SK-N-SH (cell line): ENCODE measurements around the gene NAA20. TPM values are rescaled to one million over a fixed set of nuclear protein-coding genes. Genes with fewer than 3 reads are reported as not detected.

Experiments used
- CTCF ChIA-PET: fragments of 300-600, 350-600 bp; formaldehyde crosslinking; extraction: SDS; loops from one replicate; lab custom pipeline; 2021; lab: Yijun Ruan, JAX
- POLR2A ChIA-PET: fragments of 350-600 bp; sonication (Branson Sonifier 250); formaldehyde crosslinking; extraction: SDS; loops from one replicate; lab custom pipeline; 2020; ENCODE audit warnings: antibody characterized with exemption, inconsistent platforms; lab: Yijun Ruan, JAX
- DNase-seq: peaks from one replicate; pipeline ENCODE4 v3.0.0; 2012
- H2AFZ ChIP-seq: fragments of 200-600 bp; sonication (generic); 2 replicates; pipeline ENCODE4 v1.8.1; 2016; ENCODE audit warnings: antibody characterized with exemption, mild to moderate bottlenecking, low read depth
- H3F3A ChIP-seq: fragments of 200-600 bp; sonication (generic); replicated peaks from 2 replicates; pipeline ENCODE3; 2016; ENCODE audit warnings: antibody characterized with exemption, mild to moderate bottlenecking; ENCODE audit not compliant: insufficient read depth
- H3K27ac ChIP-seq, 2 experiments: fragments of 200-500 bp in 1 of 2; fragments of 200-600 bp in 1 of 2; sonication (Bioruptor generic) in 1 of 2; sonication (generic), shearing (Covaris generic) in 1 of 2; 2 replicates each; pipeline versions ENCODE4 v1.5.1 to v1.6.1; 2014 to 2016; ENCODE audit warnings: low read depth in 2 of 2, inconsistent platforms in 1 of 2, low read length in 1 of 2, mild to moderate bottlenecking in 1 of 2, mixed read lengths in 1 of 2
- H3K27me3 ChIP-seq: fragments of 200-600 bp; sonication (generic), shearing (Covaris generic); 2 replicates; pipeline ENCODE4 v1.6.1; 2016; ENCODE audit warnings: mixed run types; ENCODE audit not compliant: insufficient read depth
- H3K36me3 ChIP-seq, 2 experiments: fragments of 200-500 bp in 1 of 2; fragments of 200-600 bp in 1 of 2; sonication (Bioruptor generic) in 1 of 2; sonication (generic) in 1 of 2; replicated peaks in 1 of 2; 2 replicates each; pipeline versions ENCODE3 to v1.5.1; 2014 to 2016; ENCODE audit warnings: low read length in 1 of 2, mild to moderate bottlenecking in 1 of 2; ENCODE audit not compliant: insufficient read depth in 2 of 2, control insufficient read depth in 1 of 2
- H3K4me1 ChIP-seq, 2 experiments: fragments of 200-500 bp in 1 of 2; fragments of 200-600 bp in 1 of 2; sonication (Bioruptor generic) in 1 of 2; sonication (generic), shearing (Covaris generic) in 1 of 2; 2 replicates each; pipeline versions ENCODE4 v1.5.1 to v1.6.1; 2014 to 2016; ENCODE audit warnings: low read depth in 1 of 2, low read length in 1 of 2, mixed run types in 1 of 2; ENCODE audit not compliant: insufficient read depth in 2 of 2, control insufficient read depth in 1 of 2
- H3K4me2 ChIP-seq: fragments of 200-600 bp; sonication (generic), shearing (Covaris generic); 2 replicates; pipeline ENCODE4 v1.6.1; 2017; ENCODE audit warnings: mixed run types
- H3K4me3 ChIP-seq, 2 experiments: fragments of 200-500 bp in 1 of 2; fragments of 200-600 bp in 1 of 2; sonication (Bioruptor generic) in 1 of 2; sonication (generic), shearing (Covaris generic) in 1 of 2; 2 replicates each; pipeline versions ENCODE4 v1.5.1 to v1.8.1; 2014 to 2016; ENCODE audit warnings: low read depth in 2 of 2, inconsistent platforms in 1 of 2, low read length in 1 of 2, mild to moderate bottlenecking in 1 of 2, mixed read lengths in 1 of 2, moderate library complexity in 1 of 2
- H3K79me2 ChIP-seq: fragments of 200-600 bp; sonication (generic); 2 replicates; pipeline ENCODE4 v1.8.1; 2017; ENCODE audit warnings: mild to moderate bottlenecking; ENCODE audit not compliant: insufficient read depth
- H3K9ac ChIP-seq: fragments of 200-600 bp; sonication (generic); 2 replicates; pipeline ENCODE4 v1.6.1; 2017; ENCODE audit warnings: mixed run types
- H3K9me2 ChIP-seq: fragments of 200-600 bp; sonication (generic); 2 replicates; pipeline ENCODE4 v1.6.1; 2017; ENCODE audit warnings: mixed run types
- H3K9me3 ChIP-seq: fragments of 200-600 bp; sonication (generic); 2 replicates; pipeline ENCODE4 v1.6.1; 2017; ENCODE audit warnings: mixed run types, mild to moderate bottlenecking, moderate library complexity
- H4K20me1 ChIP-seq: fragments of 200-600 bp; sonication (generic); 2 replicates; pipeline ENCODE4 v1.6.1; 2017; ENCODE audit warnings: mild to moderate bottlenecking, mixed run types; ENCODE audit not compliant: insufficient read depth
- CHD2 ChIP-seq: fragments of 150-350 bp; IDR thresholded peaks from 2 replicates; pipeline ENCODE4 v1.6.1; 2018; ENCODE audit warnings: low read length; ENCODE audit not compliant: partially characterized antibody
- CTCF ChIP-seq: fragments of 200-600 bp; sonication (generic); IDR thresholded peaks from 2 replicates; pipeline ENCODE4 v1.6.1; 2017; ENCODE audit warnings: antibody characterized with exemption, mild to moderate bottlenecking, moderate library complexity
- ELF1 ChIP-seq: IDR thresholded peaks from 2 replicates; pipeline ENCODE4 v1.4.0; 2012
- EP300 ChIP-seq, 2 experiments: IDR thresholded peaks; 2 replicates each; pipeline versions ENCODE4 v1.4.0 to v1.6.1; 2012; ENCODE audit warnings: borderline replicate concordance in 1 of 2, low read depth in 1 of 2, low read length in 1 of 2
- FOSL2 ChIP-seq: IDR thresholded peaks from 2 replicates; pipeline ENCODE4 v1.4.0; 2012; ENCODE audit warnings: low read depth, mild to moderate bottlenecking, moderate library complexity, borderline replicate concordance
- GABPA ChIP-seq: IDR thresholded peaks from 2 replicates; pipeline ENCODE4 v1.4.0; 2012; ENCODE audit warnings: low read depth, mild to moderate bottlenecking
- JUND ChIP-seq: IDR thresholded peaks from 2 replicates; pipeline ENCODE4 v1.4.0; 2012
- PBX3 ChIP-seq: IDR thresholded peaks from 2 replicates; pipeline ENCODE4; 2012
- RAD21 ChIP-seq: IDR thresholded peaks from 2 replicates; pipeline ENCODE4 v1.6.1; 2012; ENCODE audit warnings: mild to moderate bottlenecking, low read length
- RCOR1 ChIP-seq: fragments of 150-350 bp; IDR thresholded peaks from 2 replicates; pipeline ENCODE4 v1.6.1; 2017; ENCODE audit warnings: antibody characterized with exemption, low read length
- SIN3A ChIP-seq: IDR thresholded peaks from 2 replicates; pipeline ENCODE4 v1.6.1; 2012; ENCODE audit warnings: low read depth, mild to moderate bottlenecking, low read length, moderate library complexity, borderline replicate concordance
- SMC3 ChIP-seq: IDR thresholded peaks from 2 replicates; pipeline ENCODE4 v1.6.1; 2012; ENCODE audit warnings: low read depth, low read length, improper control_type of control experiment
- TCF12 ChIP-seq: IDR thresholded peaks from 2 replicates; pipeline ENCODE4 v1.4.0; 2012
- YY1 ChIP-seq: IDR thresholded peaks from 2 replicates; pipeline ENCODE4 v1.4.0; 2012; ENCODE audit warnings: low read depth, mild to moderate bottlenecking
- WGBS: methylation state at CpG from one replicate; pipeline ENCODE4 v1.1.6; 2017; ENCODE audit warnings: low lambda C conversion rate; 5-methylcytosine and 5-hydroxymethylcytosine counted together
- polyA plus RNA-seq, 3 experiments: library from polyadenylated mRNA; depleted of rRNA; stranded (reverse); fragments of >200 nt; gene quantifications; 2 replicates each; pipeline ENCODE4 v1.2.3, GENCODE V29; 2012
- TF ChIP-seq, protein P1 (sequence below): IDR thresholded peaks from 2 replicates; pipeline ENCODE4 v1.4.0; 2012; ENCODE audit warnings: low read depth, borderline replicate concordance
- TF ChIP-seq, protein P2 (sequence below): IDR thresholded peaks from 2 replicates; pipeline ENCODE4 v1.6.1; 2012; ENCODE audit warnings: mild to moderate bottlenecking, low read depth, low read length, moderate library complexity
- TF ChIP-seq, protein P3 (sequence below): IDR thresholded peaks from 2 replicates; pipeline ENCODE4 v1.4.0; 2012; ENCODE audit warnings: low read depth, borderline replicate concordance
- TF ChIP-seq, protein P4 (sequence below): fragments of 150-350 bp; IDR thresholded peaks from 2 replicates; pipeline ENCODE4 v1.6.1; 2017; ENCODE audit warnings: antibody characterized with exemption, low read length, low read depth, borderline replicate concordance

Gene NAA20
- polyA plus RNA-seq, 1 of the 3 experiments (the other 2 are of a cell fraction), result 85.0 TPM

- H3K36me3 ChIP-seq, result no peaks in the 10 kb centered on the region
- no peaks in the 10 kb centered on the region for H3K9me3 ChIP-seq
- no peak overlapping the region for H3K4me2 ChIP-seq
- H3K27me3 ChIP-seq, result no peaks in the 10 kb centered on the region
- H3K9ac ChIP-seq, result no peak overlapping the region
- H3F3A ChIP-seq, result no peaks in the 10 kb centered on the region
- H3K4me1 ChIP-seq, result no peaks in the 10 kb centered on the region; a peak in 1 of 4 replicates
- no peak for TF ChIP-seq CHD2
- no peak for TF ChIP-seq GABPA
- TF ChIP-seq JUND, result no peak
- TF ChIP-seq, protein P1, sequence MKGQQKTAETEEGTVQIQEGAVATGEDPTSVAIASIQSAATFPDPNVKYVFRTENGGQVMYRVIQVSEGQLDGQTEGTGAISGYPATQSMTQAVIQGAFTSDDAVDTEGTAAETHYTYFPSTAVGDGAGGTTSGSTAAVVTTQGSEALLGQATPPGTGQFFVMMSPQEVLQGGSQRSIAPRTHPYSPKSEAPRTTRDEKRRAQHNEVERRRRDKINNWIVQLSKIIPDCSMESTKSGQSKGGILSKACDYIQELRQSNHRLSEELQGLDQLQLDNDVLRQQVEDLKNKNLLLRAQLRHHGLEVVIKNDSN, result no peak
- TF ChIP-seq, protein P2, sequence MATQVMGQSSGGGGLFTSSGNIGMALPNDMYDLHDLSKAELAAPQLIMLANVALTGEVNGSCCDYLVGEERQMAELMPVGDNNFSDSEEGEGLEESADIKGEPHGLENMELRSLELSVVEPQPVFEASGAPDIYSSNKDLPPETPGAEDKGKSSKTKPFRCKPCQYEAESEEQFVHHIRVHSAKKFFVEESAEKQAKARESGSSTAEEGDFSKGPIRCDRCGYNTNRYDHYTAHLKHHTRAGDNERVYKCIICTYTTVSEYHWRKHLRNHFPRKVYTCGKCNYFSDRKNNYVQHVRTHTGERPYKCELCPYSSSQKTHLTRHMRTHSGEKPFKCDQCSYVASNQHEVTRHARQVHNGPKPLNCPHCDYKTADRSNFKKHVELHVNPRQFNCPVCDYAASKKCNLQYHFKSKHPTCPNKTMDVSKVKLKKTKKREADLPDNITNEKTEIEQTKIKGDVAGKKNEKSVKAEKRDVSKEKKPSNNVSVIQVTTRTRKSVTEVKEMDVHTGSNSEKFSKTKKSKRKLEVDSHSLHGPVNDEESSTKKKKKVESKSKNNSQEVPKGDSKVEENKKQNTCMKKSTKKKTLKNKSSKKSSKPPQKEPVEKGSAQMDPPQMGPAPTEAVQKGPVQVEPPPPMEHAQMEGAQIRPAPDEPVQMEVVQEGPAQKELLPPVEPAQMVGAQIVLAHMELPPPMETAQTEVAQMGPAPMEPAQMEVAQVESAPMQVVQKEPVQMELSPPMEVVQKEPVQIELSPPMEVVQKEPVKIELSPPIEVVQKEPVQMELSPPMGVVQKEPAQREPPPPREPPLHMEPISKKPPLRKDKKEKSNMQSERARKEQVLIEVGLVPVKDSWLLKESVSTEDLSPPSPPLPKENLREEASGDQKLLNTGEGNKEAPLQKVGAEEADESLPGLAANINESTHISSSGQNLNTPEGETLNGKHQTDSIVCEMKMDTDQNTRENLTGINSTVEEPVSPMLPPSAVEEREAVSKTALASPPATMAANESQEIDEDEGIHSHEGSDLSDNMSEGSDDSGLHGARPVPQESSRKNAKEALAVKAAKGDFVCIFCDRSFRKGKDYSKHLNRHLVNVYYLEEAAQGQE, result no peak
- TF ChIP-seq, protein P3, sequence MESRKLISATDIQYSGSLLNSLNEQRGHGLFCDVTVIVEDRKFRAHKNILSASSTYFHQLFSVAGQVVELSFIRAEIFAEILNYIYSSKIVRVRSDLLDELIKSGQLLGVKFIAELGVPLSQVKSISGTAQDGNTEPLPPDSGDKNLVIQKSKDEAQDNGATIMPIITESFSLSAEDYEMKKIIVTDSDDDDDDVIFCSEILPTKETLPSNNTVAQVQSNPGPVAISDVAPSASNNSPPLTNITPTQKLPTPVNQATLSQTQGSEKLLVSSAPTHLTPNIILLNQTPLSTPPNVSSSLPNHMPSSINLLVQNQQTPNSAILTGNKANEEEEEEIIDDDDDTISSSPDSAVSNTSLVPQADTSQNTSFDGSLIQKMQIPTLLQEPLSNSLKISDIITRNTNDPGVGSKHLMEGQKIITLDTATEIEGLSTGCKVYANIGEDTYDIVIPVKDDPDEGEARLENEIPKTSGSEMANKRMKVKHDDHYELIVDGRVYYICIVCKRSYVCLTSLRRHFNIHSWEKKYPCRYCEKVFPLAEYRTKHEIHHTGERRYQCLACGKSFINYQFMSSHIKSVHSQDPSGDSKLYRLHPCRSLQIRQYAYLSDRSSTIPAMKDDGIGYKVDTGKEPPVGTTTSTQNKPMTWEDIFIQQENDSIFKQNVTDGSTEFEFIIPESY, result no peak
- TF ChIP-seq RAD21, result no peak
- TF ChIP-seq TCF12, result no peak
- no peak for TF ChIP-seq CTCF
- no peak for TF ChIP-seq PBX3
- TF ChIP-seq ELF1, result no peak
- no peak for TF ChIP-seq YY1
- no peak for TF ChIP-seq RCOR1
- no peak for TF ChIP-seq FOSL2
- no peak for TF ChIP-seq EP300 (IDR thresholded peaks at IDR 0.05; ENCODE audit: borderline replicate concordance in 1 of 2, low read depth in 1 of 2, low read length in 1 of 2)
- TF ChIP-seq SIN3A, result no peak
- TF ChIP-seq, protein P4, sequence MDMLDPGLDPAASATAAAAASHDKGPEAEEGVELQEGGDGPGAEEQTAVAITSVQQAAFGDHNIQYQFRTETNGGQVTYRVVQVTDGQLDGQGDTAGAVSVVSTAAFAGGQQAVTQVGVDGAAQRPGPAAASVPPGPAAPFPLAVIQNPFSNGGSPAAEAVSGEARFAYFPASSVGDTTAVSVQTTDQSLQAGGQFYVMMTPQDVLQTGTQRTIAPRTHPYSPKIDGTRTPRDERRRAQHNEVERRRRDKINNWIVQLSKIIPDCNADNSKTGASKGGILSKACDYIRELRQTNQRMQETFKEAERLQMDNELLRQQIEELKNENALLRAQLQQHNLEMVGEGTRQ, result no peak
- no peak for TF ChIP-seq SMC3
- TF ChIP-seq, all 33 proteins: peak for 0
- DNase-seq, result no peak
- Histone ChIP-seq H3K27ac (no peak overlapping the region), H3K79me2 (no peaks in the 10 kb centered on the region), H2AFZ (no peak overlapping the region), H3K9me2 (no peaks in the 10 kb centered on the region), H4K20me1 (no peaks in the 10 kb centered on the region), H3K4me3 (no peak overlapping the region)
- ChIA-PET CTCF (interaction anchor here (2.8 to 2.9 kb wide), 2 partner anchors 10 to 521 kb away, joined by 10 to 14 read pairs; no protein-coding TSS in a partner anchor), POLR2A (no interaction called here)
- 43% methylated on average over 15 of the region's 15 CpGs for WGBS
These were observed 56.7 kb downstream of the NAA20 start for GRCh38 chr20:20073801-20074371.
